Thymus (tissue), 11 donors: Measurements from ENCODE around the gene WASL. TPM values are rescaled to one million over a fixed set of nuclear protein-coding genes. Genes with fewer than 3 reads are reported as not detected.
"Not testable (repeated sequence)": the region's sequence is repeated elsewhere in the genome, so short reads cannot be mapped to it uniquely, and the experiment has no call there.

Experiments used
- DNase-seq, 9 donors: peaks; one replicate each; pipeline ENCODE4 v3.0.0-alpha.2; 2013; ENCODE audit warnings: low spot score in 9 of 9, low read depth in 6 of 9, missing footprints in 1 of 9
- H3K27ac ChIP-seq, 2 donors: one replicate each; pipeline ENCODE4 v1.5.1; 2013; ENCODE audit warnings: control low read depth in 1 of 2, low read depth in 1 of 2, low read length in 1 of 2, mild to moderate bottlenecking in 1 of 2, moderate library complexity in 1 of 2
- H3K27me3 ChIP-seq, 2 donors: one replicate each; pipeline ENCODE4 v1.5.1; 2013; ENCODE audit warnings: low read length in 1 of 2; ENCODE audit not compliant: control insufficient read depth in 2 of 2, insufficient read depth in 1 of 2
- H3K36me3 ChIP-seq, 2 donors: one replicate each; pipeline ENCODE4 v1.5.1; 2013; ENCODE audit warnings: low read length in 1 of 2, mild to moderate bottlenecking in 1 of 2, moderate library complexity in 1 of 2; ENCODE audit not compliant: control insufficient read depth in 2 of 2, insufficient read depth in 2 of 2
- H3K4me1 ChIP-seq, 2 donors: one replicate each; pipeline ENCODE4 v1.5.1; 2013; ENCODE audit warnings: low read length in 2 of 2; ENCODE audit not compliant: control insufficient read depth in 2 of 2, insufficient read depth in 2 of 2
- H3K4me3 ChIP-seq, 2 donors: one replicate each; pipeline ENCODE4 v1.5.1; 2013; ENCODE audit warnings: low read length in 2 of 2, control low read depth in 1 of 2, mild to moderate bottlenecking in 1 of 2
- H3K9me3 ChIP-seq, 2 donors: one replicate each; pipeline ENCODE4 v1.5.1; 2013; ENCODE audit warnings: low read length in 1 of 2, mild to moderate bottlenecking in 1 of 2; ENCODE audit not compliant: control insufficient read depth in 2 of 2, insufficient read depth in 1 of 2
- WGBS: extraction: QIAGEN DNeasy Blood & Tissue Kit; methylation state at CpG from one replicate; pipeline ENCODE4 v1.1.7; 2013; 5-methylcytosine and 5-hydroxymethylcytosine counted together
- polyA plus RNA-seq: library from polyadenylated mRNA; stranded (reverse); fragments of 200-250 nt; gene quantifications from one replicate; pipeline ENCODE4 v1.2.3, GENCODE V29; 2013
- total RNA-seq: library from RNA; stranded (reverse); fragments of 120-200 nt; gene quantifications from one replicate; pipeline ENCODE4 v1.2.4, GENCODE V29; 2013
- donor health status: healthy.

WASL gene
- total and polyA plus RNA-seq, 2 donors: 3.6 to 17.8 TPM

DNA sequence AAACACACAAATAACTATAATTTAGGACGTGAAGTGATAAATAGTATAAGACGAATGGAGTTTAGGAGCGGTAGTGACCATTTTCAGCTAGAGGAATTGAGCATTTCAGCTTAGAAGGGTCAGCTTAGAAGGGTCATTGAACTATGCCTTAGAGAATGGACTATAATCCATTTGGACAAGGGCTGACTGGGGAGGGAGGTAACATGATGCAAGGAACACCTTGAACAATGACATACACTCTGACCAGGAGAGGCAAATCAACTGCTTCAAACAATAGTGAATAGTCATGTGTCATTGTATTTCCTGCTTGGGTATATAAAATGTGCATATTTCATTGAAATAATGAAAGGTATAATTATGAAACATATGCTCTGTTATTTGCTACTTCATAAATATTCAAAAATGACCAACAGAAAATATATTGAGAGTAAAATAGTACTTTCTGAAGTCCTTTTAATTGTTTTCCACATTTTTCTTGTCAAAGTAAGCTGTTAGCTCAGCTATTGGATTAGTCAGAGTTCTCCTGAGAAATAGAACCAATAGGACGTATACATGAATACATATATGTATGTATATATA lies 40.5 kb upstream of the WASL start:
- no peak for DNase-seq
- WGBS: 98% methylated on average over 4 of the region's 4 CpGs
- no peaks in the 10 kb centered on the region for H3K9me3 ChIP-seq
- no peak overlapping the region for H3K4me3 ChIP-seq
- no peaks in the 10 kb centered on the region for H3K4me1 ChIP-seq
- no peaks in the 10 kb centered on the region for H3K36me3 ChIP-seq
- no peak overlapping the region for H3K27ac ChIP-seq
- no peaks in the 10 kb centered on the region for H3K27me3 ChIP-seq

DNA sequence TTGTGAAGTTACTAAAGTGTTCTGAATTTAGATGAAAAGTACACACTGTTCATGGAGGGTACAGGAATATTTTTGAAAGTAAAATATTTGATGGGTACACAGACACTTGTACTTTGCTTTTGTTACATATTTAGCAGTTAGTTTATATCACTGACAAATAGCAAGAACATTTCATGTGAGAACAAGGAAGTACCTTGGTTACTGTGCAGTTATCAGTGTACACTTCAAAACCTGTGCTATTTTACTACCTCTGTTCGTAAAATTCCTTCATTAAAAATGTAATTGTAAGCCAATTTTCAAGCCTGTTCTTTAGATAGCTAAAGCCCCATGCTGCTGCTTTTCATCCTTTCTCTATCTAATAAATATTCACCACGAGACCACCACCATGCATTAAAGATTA lies 39.8 kb upstream of the WASL start:
- H3K27me3 ChIP-seq: no peaks in the 10 kb centered on the region
- no peak for DNase-seq
- H3K36me3 ChIP-seq: no peaks in the 10 kb centered on the region
- WGBS: 88% methylated on average over 2 of the region's 2 CpGs
- no peaks in the 10 kb centered on the region for H3K4me1 ChIP-seq
- no peak overlapping the region for H3K27ac ChIP-seq
- no peak overlapping the region for H3K4me3 ChIP-seq
- H3K9me3 ChIP-seq: no peaks in the 10 kb centered on the region

DNA sequence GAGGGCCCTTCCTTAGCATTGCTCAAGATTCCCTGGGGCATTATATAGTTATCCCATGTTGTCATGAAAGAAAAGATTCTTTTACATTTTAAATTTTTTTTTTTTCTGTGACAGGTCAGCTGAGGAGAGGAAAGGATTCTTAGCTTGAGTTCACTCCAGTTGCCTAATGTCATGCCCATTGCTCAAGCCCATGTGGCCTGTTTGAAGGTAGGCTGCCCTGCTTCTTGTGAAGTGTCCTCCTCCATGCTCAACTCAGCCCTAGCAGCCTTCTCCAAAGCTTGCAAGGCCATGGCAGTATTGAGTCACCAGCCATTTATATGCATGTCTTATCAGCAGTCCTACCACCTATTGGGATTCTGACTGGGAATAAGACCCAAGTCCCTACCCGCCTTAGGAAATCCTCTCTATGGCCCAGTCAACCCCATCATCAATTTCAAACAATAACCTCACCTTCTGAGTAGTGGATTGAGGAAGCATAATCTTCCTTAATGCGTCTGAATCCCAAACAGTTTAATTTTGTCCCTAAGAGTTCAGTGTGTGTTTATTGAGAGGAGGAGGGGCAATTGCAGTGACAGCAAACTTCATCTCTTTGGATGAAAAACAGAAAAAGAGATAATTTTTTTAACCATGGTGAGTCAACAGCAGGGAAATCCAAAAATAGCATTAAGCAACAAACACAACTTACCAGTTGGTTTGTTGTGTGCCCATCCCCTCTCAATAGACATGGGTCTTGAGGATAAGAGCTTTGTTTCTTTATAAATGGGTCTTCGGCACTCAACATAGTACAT lies 38.6 kb upstream of the WASL start:
- DNase-seq: no peak
- Histone ChIP-seq H3K27ac (no peak overlapping the region), H3K27me3 (no peaks in the 10 kb centered on the region), H3K4me3 (no peak overlapping the region), H3K9me3 (no peaks in the 10 kb centered on the region), H3K4me1 (no peaks in the 10 kb centered on the region), H3K36me3 (no peaks in the 10 kb centered on the region)
- WGBS: 96% methylated on average over 3 of the region's 3 CpGs

DNA sequence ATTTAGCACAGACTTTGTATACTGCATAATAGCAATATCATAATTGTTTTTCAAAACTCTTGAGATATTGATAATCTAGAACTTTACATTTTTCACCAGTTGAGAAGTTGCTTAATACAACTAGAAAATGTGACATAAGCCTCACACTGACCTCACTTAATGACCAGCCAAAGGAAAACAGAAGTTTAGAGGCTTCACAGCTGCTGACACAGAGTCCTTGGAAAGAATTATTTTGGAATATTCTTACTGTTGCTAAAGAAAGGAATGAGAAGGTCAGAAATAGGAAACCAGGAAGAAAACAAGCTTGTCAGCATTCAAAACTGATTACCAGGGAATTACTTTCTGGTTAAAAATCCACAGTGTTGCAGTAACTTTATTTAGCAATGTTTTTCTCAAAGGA lies 35.5 kb upstream of the WASL start:
- Histone ChIP-seq H3K9me3 (no peaks in the 10 kb centered on the region), H3K27ac (no peak overlapping the region), H3K27me3 (peaks cover 0 to 3% of the 10 kb centered on the region in 2 donors), H3K4me3 (no peak overlapping the region), H3K36me3 (no peaks in the 10 kb centered on the region), H3K4me1 (no peaks in the 10 kb centered on the region)
- DNase-seq: no peak

DNA sequence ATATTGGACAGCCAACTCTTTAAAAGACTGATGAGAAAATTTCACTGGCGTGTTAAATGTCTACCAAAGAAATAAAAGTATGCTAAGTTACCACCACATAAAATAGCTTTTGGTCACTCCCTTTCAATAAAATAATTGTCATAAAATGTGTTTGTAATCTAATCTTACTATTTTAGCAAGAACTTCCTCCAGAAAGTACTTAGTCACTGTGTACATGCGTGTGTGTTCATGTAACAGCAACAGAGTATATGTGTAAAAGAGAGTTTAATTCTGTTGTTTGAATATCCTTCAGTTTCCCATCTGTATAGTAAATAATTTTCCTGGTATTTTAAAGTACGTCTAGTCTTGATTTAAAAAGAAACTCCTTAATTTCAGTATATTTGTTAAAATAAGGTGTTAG lies 35.0 kb upstream of the WASL start:
- Histone ChIP-seq H3K4me1 (no peaks in the 10 kb centered on the region), H3K9me3 (no peaks in the 10 kb centered on the region), H3K36me3 (no peaks in the 10 kb centered on the region), H3K4me3 (no peak overlapping the region), H3K27ac (no peak overlapping the region), H3K27me3 (peaks cover 0 to 3% of the 10 kb centered on the region in 2 donors)
- 84% methylated on average over 3 of the region's 3 CpGs for WGBS
- no peak for DNase-seq

DNA sequence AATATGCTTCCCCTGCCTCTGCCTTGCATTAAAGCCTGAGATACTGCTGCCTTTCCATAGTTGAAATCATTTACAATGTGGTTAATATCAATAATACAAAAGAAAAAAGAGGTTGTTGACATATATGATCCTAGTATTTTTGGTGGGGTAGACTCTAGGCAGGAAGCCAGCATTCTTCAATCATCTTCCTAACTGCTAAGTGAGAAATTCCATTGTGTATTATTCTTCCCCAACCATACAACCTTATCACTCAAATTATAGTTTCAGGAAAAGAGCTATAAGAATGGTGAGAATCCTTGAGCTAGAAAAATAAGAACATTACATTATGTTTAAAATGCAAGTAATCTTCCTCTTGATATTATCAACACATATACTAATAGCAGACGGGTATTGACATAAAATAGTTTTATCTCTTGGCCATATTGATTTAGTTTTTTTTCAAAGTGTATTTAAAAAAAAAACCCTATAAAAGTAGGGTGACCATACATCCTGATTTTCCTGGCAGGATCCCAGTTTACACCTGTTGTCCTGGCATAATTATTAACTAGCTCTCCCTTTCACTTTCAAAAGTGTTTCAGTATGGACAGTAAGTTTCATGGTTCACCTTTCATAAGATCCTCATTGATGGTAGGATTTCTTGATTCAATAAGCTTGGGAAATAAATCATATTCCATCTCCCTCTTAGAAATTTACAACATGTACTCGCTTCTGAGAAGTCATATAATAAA lies 33.4 kb upstream of the WASL start:
- no peaks in the 10 kb centered on the region for H3K4me1 ChIP-seq
- no peak overlapping the region for H3K4me3 ChIP-seq
- DNase-seq: no peak
- no peaks in the 10 kb centered on the region for H3K36me3 ChIP-seq
- 95% methylated on average over 2 of the region's 2 CpGs for WGBS
- no peak overlapping the region for H3K27ac ChIP-seq
- H3K27me3 ChIP-seq: peaks cover 0 to 3% of the 10 kb centered on the region in 2 donors
- no peaks in the 10 kb centered on the region for H3K9me3 ChIP-seq

DNA sequence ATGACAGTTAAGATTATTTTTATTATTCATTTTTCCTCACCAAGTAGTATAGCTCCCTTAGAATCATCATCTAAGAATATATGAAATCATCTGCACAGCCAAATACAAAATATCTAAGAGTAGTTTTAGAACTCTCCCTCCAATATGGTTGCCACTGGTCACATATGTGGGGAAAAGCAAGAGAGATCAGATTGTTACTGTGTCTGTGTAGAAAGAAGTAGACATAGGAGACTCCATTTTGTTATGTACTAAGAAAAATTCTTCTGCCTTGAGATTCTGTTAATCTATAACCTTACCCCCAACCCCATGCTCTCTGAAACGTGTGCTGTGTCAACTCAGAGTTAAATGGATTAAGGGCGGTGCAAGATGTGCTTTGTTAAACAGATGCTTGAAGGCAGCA lies 31.7 kb upstream of the WASL start:
- not testable (repeated sequence) for H3K9me3 ChIP-seq, H3K27ac ChIP-seq, H3K4me3 ChIP-seq, DNase-seq, H3K4me1 ChIP-seq, H3K36me3 ChIP-seq, H3K27me3 ChIP-seq
- 91% methylated on average over 2 of the region's 2 CpGs for WGBS

DNA sequence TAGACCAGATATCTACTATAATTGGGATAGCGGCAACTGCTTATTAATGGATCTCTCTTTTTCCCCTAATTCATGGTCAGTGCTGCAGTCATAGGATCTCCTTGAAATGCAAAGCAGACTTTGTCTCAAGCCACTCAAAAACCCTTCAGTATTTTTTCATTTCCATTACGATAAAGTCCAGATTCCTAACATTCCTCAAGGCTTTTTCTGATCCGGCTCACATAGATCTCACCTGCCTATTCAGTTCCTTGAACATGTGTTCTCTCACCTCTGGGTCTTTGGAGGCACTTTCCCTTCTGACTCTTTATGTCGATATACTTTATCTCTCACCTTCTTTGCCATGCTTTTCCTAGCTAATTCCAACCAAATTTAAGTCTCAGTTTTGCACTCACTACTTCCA lies 25.7 kb upstream of the WASL start:
- WGBS: 95% methylated on average over 4 of the region's 4 CpGs
- no peak for DNase-seq
- H3K4me1 ChIP-seq: no peaks in the 10 kb centered on the region
- H3K36me3 ChIP-seq: no peaks in the 10 kb centered on the region
- H3K4me3 ChIP-seq: no peak overlapping the region
- H3K27ac ChIP-seq: no peak overlapping the region
- no peaks in the 10 kb centered on the region for H3K9me3 ChIP-seq
- no peaks in the 10 kb centered on the region for H3K27me3 ChIP-seq

DNA sequence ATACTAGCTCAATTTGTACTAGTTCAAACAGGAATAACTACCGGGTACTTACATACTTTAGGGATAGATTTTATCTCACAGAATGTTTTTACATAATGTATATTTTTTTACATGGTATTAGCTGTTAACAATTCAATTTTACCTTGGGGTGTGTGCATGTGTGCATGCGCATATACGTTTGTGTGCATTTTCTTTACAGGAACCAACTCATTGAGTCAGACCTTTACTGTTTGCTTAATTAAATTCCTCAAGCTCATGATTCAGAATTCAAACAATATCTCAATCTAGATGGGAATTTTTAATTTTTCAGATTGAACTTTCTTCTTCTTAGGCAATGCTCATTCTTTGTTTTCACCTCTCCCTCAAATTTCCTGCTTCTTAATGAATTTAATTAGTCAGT lies 24.7 kb upstream of the WASL start:
- H3K4me1 ChIP-seq: no peaks in the 10 kb centered on the region
- H3K9me3 ChIP-seq: no peaks in the 10 kb centered on the region
- H3K27me3 ChIP-seq: no peaks in the 10 kb centered on the region
- H3K27ac ChIP-seq: no peak overlapping the region
- DNase-seq: no peak
- WGBS: 96% methylated on average over 3 of the region's 3 CpGs
- no peak overlapping the region for H3K4me3 ChIP-seq
- H3K36me3 ChIP-seq: no peaks in the 10 kb centered on the region
